ENCODE measurements around the gene TCERG1L. TPM values are rescaled to one million over a fixed set of nuclear protein-coding genes. Genes with fewer than 3 reads are reported as not detected.

Gene TCERG1L
- polyA plus RNA-seq, 1 experiment: not detected

DNA sequence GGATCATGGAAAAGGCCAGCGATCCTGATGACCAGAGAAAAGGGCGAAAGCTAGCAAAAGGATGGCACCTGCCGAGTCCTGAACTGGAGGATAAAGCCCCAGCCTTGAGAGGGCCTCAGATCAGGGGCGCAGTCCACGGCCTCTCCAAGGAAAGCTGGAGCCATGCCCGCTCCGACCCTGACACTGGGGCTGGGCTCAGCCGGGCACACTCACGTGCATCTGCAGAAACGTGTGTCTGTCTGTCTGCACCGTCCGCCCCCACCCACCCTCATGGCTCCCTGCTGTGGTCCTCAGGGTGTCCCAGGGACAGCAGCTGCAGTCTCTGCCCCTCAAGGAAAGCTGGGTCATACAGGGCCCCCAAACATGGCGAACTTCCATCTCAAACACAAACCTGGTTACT lies 200.5 kb downstream of the TCERG1L start:
- Histone ChIP-seq H3K36me3 (ENCODE audit: control insufficient read depth, insufficient read depth, low read length) (no peaks in the 10 kb centered on the region), H3K27me3 (ENCODE audit: control insufficient read depth, insufficient read depth, low read length) (no peaks in the 10 kb centered on the region), H3K4me3 (ENCODE audit: low read depth, low read length) (no peak overlapping the region)
- CTCF ChIA-PET: no interaction called here
- POLR2A ChIA-PET: no interaction called here
- no peak for DNase-seq (ENCODE audit: low read depth)
- TF ChIP-seq, protein P1, sequence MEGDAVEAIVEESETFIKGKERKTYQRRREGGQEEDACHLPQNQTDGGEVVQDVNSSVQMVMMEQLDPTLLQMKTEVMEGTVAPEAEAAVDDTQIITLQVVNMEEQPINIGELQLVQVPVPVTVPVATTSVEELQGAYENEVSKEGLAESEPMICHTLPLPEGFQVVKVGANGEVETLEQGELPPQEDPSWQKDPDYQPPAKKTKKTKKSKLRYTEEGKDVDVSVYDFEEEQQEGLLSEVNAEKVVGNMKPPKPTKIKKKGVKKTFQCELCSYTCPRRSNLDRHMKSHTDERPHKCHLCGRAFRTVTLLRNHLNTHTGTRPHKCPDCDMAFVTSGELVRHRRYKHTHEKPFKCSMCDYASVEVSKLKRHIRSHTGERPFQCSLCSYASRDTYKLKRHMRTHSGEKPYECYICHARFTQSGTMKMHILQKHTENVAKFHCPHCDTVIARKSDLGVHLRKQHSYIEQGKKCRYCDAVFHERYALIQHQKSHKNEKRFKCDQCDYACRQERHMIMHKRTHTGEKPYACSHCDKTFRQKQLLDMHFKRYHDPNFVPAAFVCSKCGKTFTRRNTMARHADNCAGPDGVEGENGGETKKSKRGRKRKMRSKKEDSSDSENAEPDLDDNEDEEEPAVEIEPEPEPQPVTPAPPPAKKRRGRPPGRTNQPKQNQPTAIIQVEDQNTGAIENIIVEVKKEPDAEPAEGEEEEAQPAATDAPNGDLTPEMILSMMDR (IDR thresholded peaks at IDR 0.05; ENCODE audit: insufficient read depth, low read depth, low read length): no peak

DNA sequence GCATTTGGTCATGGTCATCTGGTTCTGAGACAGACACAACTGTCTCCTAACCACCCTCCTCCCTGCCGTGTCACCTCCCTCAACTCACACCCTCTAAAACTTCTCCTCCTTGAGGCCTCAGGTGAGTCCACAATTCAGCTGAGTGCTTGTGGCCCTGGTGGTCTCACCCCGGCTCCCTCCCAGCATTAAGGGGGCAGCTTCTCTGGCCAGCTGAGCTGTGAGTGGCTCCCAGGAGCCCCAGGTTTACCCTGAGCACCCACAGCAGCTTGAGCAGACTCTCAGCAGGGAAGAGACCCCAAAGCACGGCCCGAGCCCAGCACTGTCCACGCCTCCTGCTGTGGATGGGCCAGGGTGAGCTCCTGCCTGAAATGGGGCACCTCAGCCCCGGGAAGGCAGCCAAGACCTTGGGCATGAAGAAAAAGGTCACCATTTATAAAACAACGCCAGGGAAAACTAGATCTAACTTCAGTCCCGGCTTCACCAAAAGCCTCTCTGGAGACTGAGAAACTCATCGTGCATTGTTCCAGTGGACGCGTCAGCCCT lies 201.2 kb downstream of the TCERG1L start:
- Histone ChIP-seq H3K4me3 (ENCODE audit: low read depth, low read length) (no peak overlapping the region), H3K36me3 (ENCODE audit: control insufficient read depth, insufficient read depth, low read length) (no peaks in the 10 kb centered on the region), H3K27me3 (ENCODE audit: control insufficient read depth, insufficient read depth, low read length) (no peaks in the 10 kb centered on the region)
- ChIA-PET CTCF (no interaction called here), POLR2A (no interaction called here)
- no peak for DNase-seq (ENCODE audit: low read depth)
- TF ChIP-seq, protein P1 (IDR thresholded peaks at IDR 0.05; ENCODE audit: insufficient read depth, low read depth, low read length): no peak

DNA sequence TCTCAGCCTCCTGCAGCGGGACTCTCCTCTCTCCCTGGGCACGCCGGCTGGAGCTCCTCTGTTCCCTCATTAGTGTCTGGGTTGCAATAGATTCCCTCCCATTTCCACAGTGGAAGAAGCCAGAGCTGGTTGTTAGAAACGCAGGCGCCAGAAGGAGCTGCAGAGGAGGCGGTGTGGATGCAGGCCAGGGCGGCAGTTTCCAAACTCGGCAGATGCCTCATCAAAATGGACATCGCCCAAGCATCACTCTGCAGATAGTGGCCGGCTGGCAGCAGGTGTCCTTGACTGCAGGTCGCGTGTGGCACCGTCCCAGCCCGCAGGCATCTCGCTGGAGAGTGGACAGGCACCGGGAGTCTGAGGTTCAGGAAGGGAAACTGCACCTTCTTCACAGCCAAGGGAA lies 201.8 kb downstream of the TCERG1L start:
- ChIA-PET POLR2A (no interaction called here), CTCF (no interaction called here)
- Histone ChIP-seq H3K36me3 (ENCODE audit: control insufficient read depth, insufficient read depth, low read length) (no peaks in the 10 kb centered on the region), H3K4me3 (ENCODE audit: low read depth, low read length) (no peak overlapping the region), H3K27me3 (ENCODE audit: control insufficient read depth, insufficient read depth, low read length) (no peaks in the 10 kb centered on the region)
- DNase-seq (ENCODE audit: low read depth): no peak
- TF ChIP-seq, protein P1 (IDR thresholded peaks at IDR 0.05; ENCODE audit: insufficient read depth, low read depth, low read length): no peak

DNA sequence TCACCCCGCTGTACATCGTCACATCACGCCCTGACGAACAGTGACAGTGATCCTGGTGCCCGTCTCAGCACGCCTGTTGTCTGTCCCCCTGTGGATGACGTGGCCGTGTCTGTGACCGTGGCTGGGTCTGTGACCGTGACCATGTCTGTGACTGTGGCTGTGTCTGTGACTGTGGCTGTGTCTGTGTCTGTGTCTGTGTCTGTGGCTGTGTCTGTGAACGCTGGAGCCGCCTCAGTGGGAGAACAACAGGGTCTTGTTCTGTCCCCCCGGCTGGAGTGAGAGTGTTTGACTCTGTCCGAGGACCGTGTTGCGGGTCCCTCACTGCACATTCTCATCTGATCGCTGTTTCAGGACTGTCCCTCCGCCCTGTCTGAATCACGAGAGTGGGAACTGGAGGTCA lies 202.2 kb downstream of the TCERG1L start:
- ChIA-PET CTCF (no interaction called here), POLR2A (no interaction called here)
- Histone ChIP-seq H3K27me3 (ENCODE audit: control insufficient read depth, insufficient read depth, low read length) (no peaks in the 10 kb centered on the region), H3K4me3 (ENCODE audit: low read depth, low read length) (no peak overlapping the region), H3K36me3 (ENCODE audit: control insufficient read depth, insufficient read depth, low read length) (no peaks in the 10 kb centered on the region)
- DNase-seq (ENCODE audit: low read depth): no peak
- TF ChIP-seq, protein P1 (IDR thresholded peaks at IDR 0.05; ENCODE audit: insufficient read depth, low read depth, low read length): no peak

DNA sequence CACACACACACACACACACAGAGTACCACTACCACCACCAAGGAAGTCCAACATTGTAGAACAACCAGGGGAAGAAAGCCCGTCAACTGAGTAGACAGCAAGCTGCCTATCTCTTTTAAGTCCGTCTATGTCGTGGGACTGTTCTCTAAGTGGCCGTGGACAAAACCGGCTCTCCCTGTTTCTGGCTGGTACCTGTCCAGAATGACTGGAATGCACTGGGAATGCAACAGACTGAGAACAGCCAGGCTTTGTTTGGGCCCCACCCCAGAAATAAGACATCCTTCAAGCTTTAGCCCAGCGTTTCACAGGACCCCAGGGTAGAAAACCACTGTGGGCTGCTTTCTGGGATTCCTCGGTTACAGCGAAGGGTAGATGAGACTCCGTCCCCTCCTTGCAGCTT lies 203.6 kb downstream of the TCERG1L start:
- POLR2A ChIA-PET: no interaction called here
- Histone ChIP-seq H3K36me3 (ENCODE audit: control insufficient read depth, insufficient read depth, low read length) (no peaks in the 10 kb centered on the region), H3K27me3 (ENCODE audit: control insufficient read depth, insufficient read depth, low read length) (no peaks in the 10 kb centered on the region), H3K4me3 (ENCODE audit: low read depth, low read length) (no peak overlapping the region)
- TF ChIP-seq, protein P1 (IDR thresholded peaks at IDR 0.05; ENCODE audit: insufficient read depth, low read depth, low read length): no peak
- CTCF ChIA-PET: no interaction called here
- no peak for DNase-seq (ENCODE audit: low read depth)

All from BJ (cell line).